NB4 (cell line): Measurements from ENCODE around the gene HGFAC.

Source experiments
- CTCF ChIP-seq: IDR thresholded peaks from one replicate; pipeline ENCODE4 v1.5.1; 2012; ENCODE audit warnings: low read depth, low read length
- POLR2A ChIP-seq: IDR thresholded peaks from 2 replicates; pipeline ENCODE4 v1.6.1; 2011; ENCODE audit warnings: mild to moderate bottlenecking; ENCODE audit not compliant: insufficient read length; ENCODE audit errors: extremely low read depth

- TF ChIP-seq CTCF (no peak), POLR2A (no peak)
Observed at GRCh38 chr4:3461515-3462291, 19.9 kb downstream of the HGFAC start.
